ENCODE data around the gene MLKL.
"Not testable (repeated sequence)": the region's sequence is repeated elsewhere in the genome, so short reads cannot be mapped to it uniquely, and the experiment has no call there.

Gene MLKL

GRCh38 chr16:74732707-74733350 is 32.2 kb upstream of the MLKL start:
- no peak for DNase-seq (ENCODE audit: low read depth in 2 of 2)

GRCh38 chr16:74731853-74732477 is 31.3 kb upstream of the MLKL start:
- no peak for DNase-seq (ENCODE audit: low read depth in 2 of 2)

GRCh38 chr16:74729783-74730683 is 29.4 kb upstream of the MLKL start:
- DNase-seq (ENCODE audit: low read depth in 2 of 2), result no peak

GRCh38 chr16:74727903-74728302 is 27.2 kb upstream of the MLKL start:
- DNase-seq (ENCODE audit: low read depth in 2 of 2), result no peak

GRCh38 chr16:74726716-74727115 is 26.1 kb upstream of the MLKL start:
- DNase-seq (ENCODE audit: low read depth in 2 of 2), result peak; percentile 26 to 52

GRCh38 chr16:74725651-74726455 is 25.2 kb upstream of the MLKL start:
- no peak for DNase-seq (ENCODE audit: low read depth in 2 of 2)

GRCh38 chr16:74724820-74725549 is 24.3 kb upstream of the MLKL start:
- no peak for DNase-seq (ENCODE audit: low read depth in 2 of 2)

- no peak for DNase-seq (ENCODE audit: low read depth in 2 of 2)
These were observed 22.6 kb upstream of the MLKL start for GRCh38 chr16:74723256-74723655.

GRCh38 chr16:74722156-74722555 is 21.5 kb upstream of the MLKL start:
- not testable (repeated sequence) for DNase-seq (ENCODE audit: low read depth in 2 of 2)

GRCh38 chr16:74721716-74722115 is 21.1 kb upstream of the MLKL start:
- no peak for DNase-seq (ENCODE audit: low read depth in 2 of 2)

- no peak for DNase-seq (ENCODE audit: low read depth in 2 of 2)
These were observed 19.9 kb upstream of the MLKL start for GRCh38 chr16:74720579-74720978.

GRCh38 chr16:74718741-74719610 is 18.3 kb upstream of the MLKL start:
- no peak for DNase-seq (ENCODE audit: low read depth in 2 of 2)

GRCh38 chr16:74718140-74718539 is 17.5 kb upstream of the MLKL start:
- DNase-seq (ENCODE audit: low read depth in 2 of 2), result no peak

- no peak for DNase-seq (ENCODE audit: low read depth in 2 of 2)
These were observed 16.7 kb upstream of the MLKL start for GRCh38 chr16:74717367-74717766.

- no peak for DNase-seq (ENCODE audit: low read depth in 2 of 2)
These were observed 15.7 kb upstream of the MLKL start for GRCh38 chr16:74716355-74716754.

GRCh38 chr16:74713876-74714275 is 13.2 kb upstream of the MLKL start:
- DNase-seq (ENCODE audit: low read depth in 2 of 2), result no peak

- no peak for DNase-seq (ENCODE audit: low read depth in 2 of 2)
These were observed 12.7 kb upstream of the MLKL start for GRCh38 chr16:74713325-74713724.

GRCh38 chr16:74711938-74712337 is 11.3 kb upstream of the MLKL start:
- no peak for DNase-seq (ENCODE audit: low read depth in 2 of 2)

GRCh38 chr16:74710401-74710800 is 9.7 kb upstream of the MLKL start:
- no peak for DNase-seq (ENCODE audit: low read depth in 2 of 2)

- peak; percentile 55 to 78 for DNase-seq (ENCODE audit: low read depth in 2 of 2)
These were observed 8.8 kb upstream of the MLKL start for GRCh38 chr16:74709441-74709877.

All from stimulated activated CD4-positive, alpha-beta T cell treated with anti-CD3 and anti-CD28 coated beads, Interleukin-15, amount 100 ng/mL, for 48 hours (primary cell).